Skin of body (tissue), 2 donors: ENCODE measurements around the gene LACTBL1. TPM values are rescaled to one million over a fixed set of nuclear protein-coding genes. Genes with fewer than 3 reads are reported as not detected.
"Not testable (repeated sequence)": the region's sequence is repeated elsewhere in the genome, so short reads cannot be mapped to it uniquely, and the experiment has no call there.

Experiments used
- DNase-seq: peaks from one replicate; lab custom pipeline; 2025; lab: John Stamatoyannopoulos, UW
- total RNA-seq: library from RNA; depleted of rRNA; stranded (reverse); fragments of >200 nt; gene quantifications from one replicate; pipeline ENCODE4 v1.2.3, GENCODE V29; 2014

Gene LACTBL1
- total RNA-seq: not detected

GRCh38 chr1:22972760-22973159 is at the start of gene LACTBL1:
Gene LACTBL1 (minus strand): TSS chr1:22972866. CDS start chr1:22972316, 550 bp downstream.
- DNase-seq: no peak

- DNase-seq: no peak
These were observed 49.2 kb upstream of the LACTBL1 start for GRCh38 chr1:23021834-23022233.

GRCh38 chr1:23020706-23021405 is 48.2 kb upstream of the LACTBL1 start:
- DNase-seq: no peak

GRCh38 chr1:23019863-23020625 is 47.4 kb upstream of the LACTBL1 start:
- DNase-seq: peak; percentile 55

- peak; percentile 94 for DNase-seq
These were observed 46.6 kb upstream of the LACTBL1 start, which contains the start of gene KDM1A for GRCh38 chr1:23019094-23019862. Gene KDM1A (plus strand): TSS chr1:23019468. CDS start chr1:23019597, 129 bp downstream.

- DNase-seq: no peak
These were observed 46.0 kb upstream of the LACTBL1 start for GRCh38 chr1:23018661-23019093.

GRCh38 chr1:23013657-23014056 is 41.0 kb upstream of the LACTBL1 start:
- DNase-seq: no peak

GRCh38 chr1:23010025-23010424 is 37.4 kb upstream of the LACTBL1 start:
- DNase-seq: not testable (repeated sequence)

GRCh38 chr1:23008901-23009300 is 36.2 kb upstream of the LACTBL1 start:
- no peak for DNase-seq

- no peak for DNase-seq
These were observed 34.4 kb upstream of the LACTBL1 start for GRCh38 chr1:23007106-23007505.

GRCh38 chr1:23004769-23005168 is 32.1 kb upstream of the LACTBL1 start:
- not testable (repeated sequence) for DNase-seq

GRCh38 chr1:23004112-23004511 is 31.4 kb upstream of the LACTBL1 start:
- no peak for DNase-seq

GRCh38 chr1:23002218-23002617 is 29.6 kb upstream of the LACTBL1 start:
- DNase-seq: not testable (repeated sequence)

- DNase-seq: not testable (repeated sequence)
These were observed 27.5 kb upstream of the LACTBL1 start for GRCh38 chr1:23000133-23000532.

GRCh38 chr1:22997528-22997927 is 24.9 kb upstream of the LACTBL1 start:
- DNase-seq: not testable (repeated sequence)

GRCh38 chr1:22995774-22996173 is 23.1 kb upstream of the LACTBL1 start:
- DNase-seq: no peak

- not testable (repeated sequence) for DNase-seq
These were observed 20.6 kb upstream of the LACTBL1 start for GRCh38 chr1:22993220-22993795.

GRCh38 chr1:22992384-22992783 is 19.7 kb upstream of the LACTBL1 start:
- not testable (repeated sequence) for DNase-seq

- DNase-seq: no peak
These were observed 11.3 kb upstream of the LACTBL1 start for GRCh38 chr1:22983944-22984343.

- not testable (repeated sequence) for DNase-seq
These were observed 7.8 kb upstream of the LACTBL1 start for GRCh38 chr1:22980471-22980790.

GRCh38 chr1:22978299-22978698 is 5.6 kb upstream of the LACTBL1 start:
- DNase-seq: no peak
